Measurements from ENCODE around the gene CFAP410.

GRCh38 chr21:44356160-44356559 is 17.0 kb upstream of the CFAP410 start:
- TF ChIP-seq, protein P1, sequence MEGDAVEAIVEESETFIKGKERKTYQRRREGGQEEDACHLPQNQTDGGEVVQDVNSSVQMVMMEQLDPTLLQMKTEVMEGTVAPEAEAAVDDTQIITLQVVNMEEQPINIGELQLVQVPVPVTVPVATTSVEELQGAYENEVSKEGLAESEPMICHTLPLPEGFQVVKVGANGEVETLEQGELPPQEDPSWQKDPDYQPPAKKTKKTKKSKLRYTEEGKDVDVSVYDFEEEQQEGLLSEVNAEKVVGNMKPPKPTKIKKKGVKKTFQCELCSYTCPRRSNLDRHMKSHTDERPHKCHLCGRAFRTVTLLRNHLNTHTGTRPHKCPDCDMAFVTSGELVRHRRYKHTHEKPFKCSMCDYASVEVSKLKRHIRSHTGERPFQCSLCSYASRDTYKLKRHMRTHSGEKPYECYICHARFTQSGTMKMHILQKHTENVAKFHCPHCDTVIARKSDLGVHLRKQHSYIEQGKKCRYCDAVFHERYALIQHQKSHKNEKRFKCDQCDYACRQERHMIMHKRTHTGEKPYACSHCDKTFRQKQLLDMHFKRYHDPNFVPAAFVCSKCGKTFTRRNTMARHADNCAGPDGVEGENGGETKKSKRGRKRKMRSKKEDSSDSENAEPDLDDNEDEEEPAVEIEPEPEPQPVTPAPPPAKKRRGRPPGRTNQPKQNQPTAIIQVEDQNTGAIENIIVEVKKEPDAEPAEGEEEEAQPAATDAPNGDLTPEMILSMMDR (IDR thresholded peaks at IDR 0.05): no peak
- TF ChIP-seq POLR2A (IDR thresholded peaks at IDR 0.05): no peak

Measured in vagina (tissue), 2 donors.